Adrenal gland (tissue), 5 donors: Measurements from ENCODE around the gene KAZN.

ENCODE experiments used
- POLR2A ChIP-seq, 2 donors: fragments of 450-650 bp; IDR thresholded peaks; one replicate each; pipeline ENCODE4 v1.6.1; 2017; ENCODE audit warnings: antibody characterized with exemption in 2 of 2, mild to moderate bottlenecking in 2 of 2, moderate library complexity in 1 of 2
- TF ChIP-seq, protein P1 (sequence below), 6 experiments: fragments of 450-650 bp in 4 of 6; fragments of 200-600 bp in 2 of 6; sonication (generic) in 1 of 6; IDR thresholded peaks; 1 replicate in 5 of 6; 2 replicates in 1 of 6; pipeline versions ENCODE4 v1.5.1 to v1.8.0; 2016 to 2021; ENCODE audit warnings: antibody characterized with exemption in 6 of 6, mild to moderate bottlenecking in 2 of 6, moderate library complexity in 1 of 6
- donor health status: DM: no; HTN: no; CAD: no.

DNA sequence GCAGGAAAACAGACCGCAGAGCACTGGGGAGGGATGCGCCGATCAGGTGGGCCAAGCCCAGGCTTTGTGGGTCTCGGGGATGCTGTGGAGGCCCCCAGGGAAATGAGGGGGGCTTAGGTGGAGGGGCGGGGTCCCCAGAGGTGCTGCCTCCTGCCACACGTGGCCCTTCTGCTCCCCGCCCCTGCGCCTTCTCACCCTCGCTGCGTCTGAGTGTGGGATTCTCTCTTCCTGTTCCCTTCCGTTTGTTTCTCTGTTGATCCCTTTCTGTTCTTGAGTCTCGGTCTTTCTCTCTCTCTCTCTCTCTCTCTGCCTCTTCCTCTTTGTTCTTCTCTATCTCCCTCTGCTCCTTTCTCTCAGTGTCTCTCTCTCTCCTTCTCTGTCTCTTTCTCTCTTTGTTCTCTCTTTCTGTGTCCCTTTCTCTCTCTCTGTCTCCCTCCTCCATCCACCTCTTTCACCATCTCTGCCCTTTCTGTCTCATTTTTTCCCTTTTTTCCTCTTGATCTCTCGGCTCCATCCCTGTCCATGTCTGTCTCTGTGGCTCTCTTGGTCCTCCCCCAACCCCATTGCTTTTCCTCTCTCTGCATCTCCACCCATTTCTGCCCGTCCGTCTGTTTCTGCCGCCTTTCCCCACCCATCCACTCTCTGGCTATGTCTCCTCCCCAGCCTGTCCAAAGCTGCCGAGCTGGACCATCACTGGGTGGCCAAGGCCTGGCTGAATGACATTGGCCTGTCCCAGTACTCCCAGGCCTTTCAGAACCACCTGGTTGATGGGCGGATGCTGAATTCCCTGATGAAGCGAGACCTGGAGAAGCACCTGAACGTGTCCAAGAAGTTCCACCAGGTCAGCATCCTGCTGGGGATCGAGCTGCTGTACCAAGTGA lies 502.6 kb downstream of the KAZN start:
- TF ChIP-seq, protein P1, sequence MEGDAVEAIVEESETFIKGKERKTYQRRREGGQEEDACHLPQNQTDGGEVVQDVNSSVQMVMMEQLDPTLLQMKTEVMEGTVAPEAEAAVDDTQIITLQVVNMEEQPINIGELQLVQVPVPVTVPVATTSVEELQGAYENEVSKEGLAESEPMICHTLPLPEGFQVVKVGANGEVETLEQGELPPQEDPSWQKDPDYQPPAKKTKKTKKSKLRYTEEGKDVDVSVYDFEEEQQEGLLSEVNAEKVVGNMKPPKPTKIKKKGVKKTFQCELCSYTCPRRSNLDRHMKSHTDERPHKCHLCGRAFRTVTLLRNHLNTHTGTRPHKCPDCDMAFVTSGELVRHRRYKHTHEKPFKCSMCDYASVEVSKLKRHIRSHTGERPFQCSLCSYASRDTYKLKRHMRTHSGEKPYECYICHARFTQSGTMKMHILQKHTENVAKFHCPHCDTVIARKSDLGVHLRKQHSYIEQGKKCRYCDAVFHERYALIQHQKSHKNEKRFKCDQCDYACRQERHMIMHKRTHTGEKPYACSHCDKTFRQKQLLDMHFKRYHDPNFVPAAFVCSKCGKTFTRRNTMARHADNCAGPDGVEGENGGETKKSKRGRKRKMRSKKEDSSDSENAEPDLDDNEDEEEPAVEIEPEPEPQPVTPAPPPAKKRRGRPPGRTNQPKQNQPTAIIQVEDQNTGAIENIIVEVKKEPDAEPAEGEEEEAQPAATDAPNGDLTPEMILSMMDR (IDR thresholded peaks at IDR 0.05), result no peak
- no peak for TF ChIP-seq POLR2A (IDR thresholded peaks at IDR 0.05)
